HepG2 (cell line): ENCODE data around the gene CIITA. TPM values are rescaled to one million over a fixed set of nuclear protein-coding genes. Genes with fewer than 3 reads are reported as not detected.

Experiments used
- ATAC-seq: fragments of 200-7000 bp; cut with Tn5 transposase; 3 replicates; pipeline ENCODE4 v1.9.1; 2020; ENCODE audit warnings: mild to moderate bottlenecking, moderate library complexity
- BruUV-seq: library from RNA; stranded (reverse); fragments of 400-500 nt; replicated peaks from 2 replicates; lab custom pipeline; 2021; lab: Mats Ljungman, UMichigan
- CTCF ChIA-PET: fragments of 300-600 bp; formaldehyde crosslinking; extraction: SDS; loops from one replicate; lab custom pipeline; 2021; ENCODE audit warnings: low total read pairs, inconsistent platforms, low intra/inter-chr PET ratio; lab: Yijun Ruan, JAX
- POLR2A ChIA-PET: fragments of 350-600 bp; sonication (Branson Sonifier 250); formaldehyde crosslinking; loops from one replicate; lab custom pipeline; 2020; ENCODE audit warnings: antibody characterized with exemption, inconsistent platforms; lab: Yijun Ruan, JAX
- DNase-seq: peaks from one replicate; pipeline ENCODE4 v3.0.0-alpha.2; 2015; ENCODE audit warnings: low spot score
- FAIRE-seq: peaks from 3 replicates; lab custom pipeline; 2011; peaks lifted over from hg19 to GRCh38; lab: Jason Lieb, UNC
- H2AFZ ChIP-seq: one replicate; pipeline ENCODE4 v1.6.1; 2011; ENCODE audit warnings: low read length, inconsistent platforms
- H3K27ac ChIP-seq: fragments of 300-600 bp; 3 replicates; pipeline ENCODE4 v1.8.0; 2011; ENCODE audit warnings: mixed run types, mild to moderate bottlenecking, mixed read lengths, low read length, inconsistent platforms; ENCODE audit not compliant: insufficient read depth; ENCODE audit errors: extremely low read length
- H3K27me3 ChIP-seq, 2 experiments: fragments of 200-600 bp in 1 of 2; 2 replicates in 1 of 2; 3 replicates in 1 of 2; pipeline versions ENCODE4 v1.6.0 to v1.8.0; 2011; ENCODE audit warnings: low read length in 2 of 2, mild to moderate bottlenecking in 2 of 2, moderate library complexity in 2 of 2, inconsistent platforms in 1 of 2; ENCODE audit not compliant: insufficient read depth in 2 of 2, control insufficient read depth in 1 of 2
- H3K36me3 ChIP-seq, 2 experiments: fragments of 200-600 bp in 1 of 2; replicated peaks in 1 of 2; 2 replicates in 1 of 2; 3 replicates in 1 of 2; pipeline versions ENCODE4 v1.5.1 to v1.8.0; 2011; ENCODE audit warnings: low read length in 2 of 2, inconsistent platforms in 1 of 2; ENCODE audit not compliant: insufficient read depth in 2 of 2, control insufficient read depth in 1 of 2
- H3K4me1 ChIP-seq: 2 replicates; pipeline ENCODE4 v1.5.1; 2012; ENCODE audit warnings: low read length, inconsistent platforms; ENCODE audit not compliant: insufficient read depth
- H3K4me2 ChIP-seq: 2 replicates; pipeline ENCODE4 v1.6.0; 2011; ENCODE audit warnings: low read depth, low read length, inconsistent platforms
- H3K4me3 ChIP-seq, 3 experiments: fragments of 200-600 bp in 1 of 3; sonication (generic), shearing (Covaris generic) in 1 of 3; replicated peaks in 1 of 3; 2 replicates each; pipeline ENCODE4 v1.5.1; 2011 to 2016; ENCODE audit warnings: low read length in 3 of 3, inconsistent platforms in 2 of 3, low read depth in 2 of 3, mild to moderate bottlenecking in 2 of 3, control low read depth in 1 of 3, mixed read lengths in 1 of 3; ENCODE audit not compliant: insufficient read depth in 1 of 3
- H3K79me2 ChIP-seq: one replicate; pipeline ENCODE4 v1.6.1; 2011; ENCODE audit warnings: low read length, inconsistent platforms; ENCODE audit not compliant: insufficient read depth
- H3K9ac ChIP-seq: 2 replicates; pipeline ENCODE4 v1.6.0; 2011; ENCODE audit warnings: mild to moderate bottlenecking, low read depth, low read length, inconsistent platforms; ENCODE audit not compliant: insufficient read depth
- H3K9me3 ChIP-seq: 2 replicates; pipeline ENCODE4 v1.5.1; 2012; ENCODE audit warnings: mild to moderate bottlenecking, low read length
- H4K20me1 ChIP-seq: 2 replicates; pipeline ENCODE4 v1.6.0; 2011; ENCODE audit warnings: inconsistent platforms, mild to moderate bottlenecking, low read length, moderate library complexity; ENCODE audit not compliant: insufficient read depth
- FOXA1 ChIP-seq, 2 experiments: fragments of 450-650 bp in 1 of 2; sonication (generic) in 1 of 2; formaldehyde crosslinking in 1 of 2; IDR thresholded peaks; 2 replicates each; pipeline versions ENCODE4 v1.4.0 to v1.6.1; 2016 to 2020; ENCODE audit warnings: missing genetic modification reagents in 1 of 2
- FOXP1 ChIP-seq, 2 experiments: fragments of 450-650 bp in 1 of 2; IDR thresholded peaks; 2 replicates each; pipeline ENCODE4 v1.6.1; 2017 to 2018; ENCODE audit warnings: antibody characterized with exemption in 1 of 2
- IKZF4 ChIP-seq: sonication (generic); formaldehyde crosslinking; IDR thresholded peaks from 2 replicates; pipeline ENCODE4 v1.5.1; 2020; ENCODE audit warnings: borderline replicate concordance, mild to moderate bottlenecking, low read depth, missing genetic modification reagents; ENCODE audit errors: not compliant biosample characterization
- ISL2 ChIP-seq: sonication (generic); formaldehyde crosslinking; IDR thresholded peaks from 2 replicates; pipeline ENCODE4 v1.5.0; 2020; ENCODE audit warnings: missing genetic modification reagents
- KLF12 ChIP-seq: sonication (generic); formaldehyde crosslinking; IDR thresholded peaks from 2 replicates; pipeline ENCODE4 v1.4.0; 2020; ENCODE audit warnings: missing genetic modification reagents, borderline replicate concordance
- MED1 ChIP-seq: sonication (generic); formaldehyde crosslinking; IDR thresholded peaks from 2 replicates; pipeline ENCODE4 v1.4.0; 2020; ENCODE audit warnings: missing genetic modification reagents
- MED8 ChIP-seq: sonication (generic); formaldehyde crosslinking; IDR thresholded peaks from 2 replicates; pipeline ENCODE4 v1.8.1; 2023; ENCODE audit warnings: mild to moderate bottlenecking, missing genetic modification reagents; ENCODE audit not compliant: insufficient replicate concordance
- MTF1 ChIP-seq: sonication (generic); formaldehyde crosslinking; IDR thresholded peaks from 2 replicates; pipeline ENCODE4 v1.5.0; 2020; ENCODE audit warnings: missing genetic modification reagents
- NBN ChIP-seq: fragments of 450-650 bp; conservative IDR thresholded peaks from 2 replicates; pipeline ENCODE4 v1.6.1; 2017
- NONO ChIP-seq, 2 experiments: fragments of 450-650 bp in 1 of 2; sonication (generic) in 1 of 2; formaldehyde crosslinking in 1 of 2; IDR thresholded peaks in 1 of 2; conservative IDR thresholded peaks in 1 of 2; 2 replicates each; pipeline versions ENCODE4 v1.6.1 to v1.8.0; 2017 to 2022; ENCODE audit warnings: mild to moderate bottlenecking in 1 of 2, missing genetic modification reagents in 1 of 2, moderate library complexity in 1 of 2
- RAD51 ChIP-seq: fragments of 450-650 bp; IDR thresholded peaks from 2 replicates; pipeline ENCODE4 v1.6.1; 2016; ENCODE audit warnings: borderline replicate concordance
- RFXAP ChIP-seq: sonication (generic); formaldehyde crosslinking; IDR thresholded peaks from 2 replicates; pipeline ENCODE4 v1.4.0; 2020; ENCODE audit warnings: missing genetic modification reagents, borderline replicate concordance
- TCF7 ChIP-seq: sonication (generic); IDR thresholded peaks from 2 replicates; pipeline ENCODE4 v1.6.1; 2016; ENCODE audit warnings: antibody characterized with exemption, low read depth
- TEAD3 ChIP-seq: optimal IDR thresholded peaks from 2 replicates; pipeline ENCODE3; 2016; ENCODE audit warnings: borderline replicate concordance
- TP53 ChIP-seq: sonication (generic); formaldehyde crosslinking; conservative IDR thresholded peaks from 2 replicates; pipeline ENCODE4 v1.4.0; 2020; ENCODE audit warnings: missing genetic modification reagents
- XRCC5 ChIP-seq: fragments of 200-400 bp; formaldehyde crosslinking; optimal IDR thresholded peaks from 2 replicates; pipeline ENCODE3; 2017; ENCODE audit warnings: mild to moderate bottlenecking, low read length
- ZKSCAN1 ChIP-seq: fragments of 150-350 bp; IDR thresholded peaks from 2 replicates; pipeline ENCODE4 v1.6.1; 2014; ENCODE audit warnings: low read length
- ZNF256 ChIP-seq: sonication (generic); formaldehyde crosslinking; conservative IDR thresholded peaks from 2 replicates; pipeline ENCODE4 v1.4.0; 2020; ENCODE audit warnings: missing genetic modification reagents
- ZNF274 ChIP-seq: sonication (generic); formaldehyde crosslinking; IDR thresholded peaks from 2 replicates; pipeline ENCODE4 v1.5.1; 2020; ENCODE audit warnings: mild to moderate bottlenecking, missing genetic modification reagents
- ZNF335 ChIP-seq: sonication (generic); formaldehyde crosslinking; IDR thresholded peaks from 2 replicates; pipeline ENCODE4 v1.4.0; 2020; ENCODE audit warnings: missing genetic modification reagents
- in situ Hi-C: cut with HindIII; loops from 2 replicates; pipeline ENCODE4 v1.10.0; 2017; ENCODE audit warnings: low pct_unique_long_range_greater_than_20kb; ENCODE audit not compliant: extremely low pct_ligation_motif_present
- intact Hi-C: fragments of 100-400 bp; cut with micrococcal nuclease; formaldehyde crosslinking; loops from one replicate; pipeline ENCODE4 v1.10.0; 2022; ENCODE audit not compliant: unreplicated experiment
- polyA plus RNA-seq, 8 experiments: library from polyadenylated mRNA; depleted of rRNA in 3 of 8; stranded (reverse) in 7 of 8; unstranded in 1 of 8; fragments of >200 nt; fragmentation: Illumina TruSeq in 4 of 8; extraction: Trizol in 4 of 8; gene quantifications; 2 replicates each; pipeline versions ENCODE4 v1.2.1 to v1.2.3, GENCODE V29; 2011 to 2016; ENCODE audit warnings: low read depth in 4 of 8, missing spikeins in 1 of 8, mixed read lengths in 1 of 8; ENCODE audit not compliant: insufficient read depth in 1 of 8
- total RNA-seq, 5 experiments: library from RNA; depleted of rRNA; stranded (reverse); fragments of >200 nt; fragmentation: Illumina TruSeq; extraction: Trizol; gene quantifications; 2 replicates each; pipeline ENCODE4 v1.2.3, GENCODE V29; 2016; ENCODE audit warnings: low read depth in 1 of 5
- TF ChIP-seq, protein P1 (sequence below): sonication (generic); formaldehyde crosslinking; IDR thresholded peaks from 2 replicates; pipeline ENCODE4 v1.4.0; 2020; ENCODE audit warnings: missing genetic modification reagents
- TF ChIP-seq, protein P2 (sequence below): conservative IDR thresholded peaks from 2 replicates; pipeline ENCODE4 v1.6.1; 2018; ENCODE audit warnings: missing genetic modification reagents
- TF ChIP-seq, protein P3 (sequence below): sonication (generic); formaldehyde crosslinking; IDR thresholded peaks from 2 replicates; pipeline ENCODE4 v1.4.0; 2020; ENCODE audit warnings: missing genetic modification reagents

The CIITA gene
- total and polyA plus RNA-seq, 2 of the 13 experiments (the other 11 are each of a cell fraction or from before 2014, with no cell fraction given): 0.08 to 0.09 TPM

DNA sequence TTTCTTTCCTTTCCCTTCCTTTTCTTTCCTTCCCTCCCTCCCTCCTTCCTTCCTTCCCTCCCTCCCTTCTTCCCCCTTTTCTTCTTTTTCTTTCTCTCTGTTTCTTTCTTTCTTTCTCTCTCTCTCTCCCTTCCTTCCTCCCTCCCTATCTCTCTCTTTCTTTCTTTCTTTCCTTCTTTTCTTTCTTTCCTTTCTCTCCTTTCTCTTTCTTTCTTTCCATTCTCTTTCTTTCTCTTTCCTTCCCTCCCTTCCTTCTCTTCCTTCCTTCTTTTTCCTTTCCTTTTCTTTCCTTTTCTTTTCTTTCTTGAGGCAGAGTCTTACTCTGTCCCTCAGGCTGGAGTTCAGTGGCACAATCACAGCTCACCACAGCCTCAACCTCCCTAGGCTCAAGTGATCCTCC lies 34.3 kb downstream of the CIITA start:
- H3K79me2 ChIP-seq: no peaks in the 10 kb centered on the region
- H4K20me1 ChIP-seq: no peaks in the 10 kb centered on the region
- H3K4me1 ChIP-seq: peaks cover 8% of the 10 kb centered on the region
- no peak overlapping the region for H3K27ac ChIP-seq
- DNase-seq (no peak), ATAC-seq (no peak), FAIRE-seq (no peak)
- H3K36me3 ChIP-seq: no peaks in the 10 kb centered on the region
- H2AFZ ChIP-seq: no peak overlapping the region
- TF ChIP-seq FOXA1 (IDR thresholded peaks at IDR 0.05) (no peak), FOXA1 (CRISPR knock-in tag; IDR thresholded peaks at IDR 0.05) (no peak), MED1 (no peak), IKZF4 (CRISPR knock-in tag) (no peak), MED8 (CRISPR knock-in tag) (no peak), KLF12 (CRISPR knock-in tag) (no peak), RAD51 (0 out of 2 replicates have a peak, but pooled peaks have one; percentile 21), ZNF274 (no peak), ISL2 (no peak), ZNF256 (CRISPR knock-in tag) (no peak), ZNF335 (CRISPR knock-in tag) (no peak), NONO (IDR thresholded peaks at IDR 0.05) (0 out of 2 replicates have a peak, but pooled peaks have one; percentile 67), NONO (CRISPR knock-in tag; conservative IDR thresholded peaks at IDR 0.05) (no peak), RFXAP (CRISPR knock-in tag) (no peak), TEAD3 (CRISPR knock-in tag) (no peak), NBN (no peak), TCF7 (no peak), MTF1 (CRISPR knock-in tag) (no peak), ZKSCAN1 (no peak), XRCC5 (no peak), TP53 (CRISPR knock-in tag) (no peak), FOXP1 (IDR thresholded peaks at IDR 0.05) (peak; percentile 8; the same call in 1 of the 2 replicates), FOXP1 (CRISPR knock-in tag; IDR thresholded peaks at IDR 0.05) (no peak)
- TF ChIP-seq, protein P1, sequence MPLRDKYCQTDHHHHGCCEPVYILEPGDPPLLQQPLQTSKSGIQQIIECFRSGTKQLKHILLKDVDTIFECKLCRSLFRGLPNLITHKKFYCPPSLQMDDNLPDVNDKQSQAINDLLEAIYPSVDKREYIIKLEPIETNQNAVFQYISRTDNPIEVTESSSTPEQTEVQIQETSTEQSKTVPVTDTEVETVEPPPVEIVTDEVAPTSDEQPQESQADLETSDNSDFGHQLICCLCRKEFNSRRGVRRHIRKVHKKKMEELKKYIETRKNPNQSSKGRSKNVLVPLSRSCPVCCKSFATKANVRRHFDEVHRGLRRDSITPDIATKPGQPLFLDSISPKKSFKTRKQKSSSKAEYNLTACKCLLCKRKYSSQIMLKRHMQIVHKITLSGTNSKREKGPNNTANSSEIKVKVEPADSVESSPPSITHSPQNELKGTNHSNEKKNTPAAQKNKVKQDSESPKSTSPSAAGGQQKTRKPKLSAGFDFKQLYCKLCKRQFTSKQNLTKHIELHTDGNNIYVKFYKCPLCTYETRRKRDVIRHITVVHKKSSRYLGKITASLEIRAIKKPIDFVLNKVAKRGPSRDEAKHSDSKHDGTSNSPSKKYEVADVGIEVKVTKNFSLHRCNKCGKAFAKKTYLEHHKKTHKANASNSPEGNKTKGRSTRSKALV (CRISPR knock-in tag): no peak
- TF ChIP-seq, protein P2, sequence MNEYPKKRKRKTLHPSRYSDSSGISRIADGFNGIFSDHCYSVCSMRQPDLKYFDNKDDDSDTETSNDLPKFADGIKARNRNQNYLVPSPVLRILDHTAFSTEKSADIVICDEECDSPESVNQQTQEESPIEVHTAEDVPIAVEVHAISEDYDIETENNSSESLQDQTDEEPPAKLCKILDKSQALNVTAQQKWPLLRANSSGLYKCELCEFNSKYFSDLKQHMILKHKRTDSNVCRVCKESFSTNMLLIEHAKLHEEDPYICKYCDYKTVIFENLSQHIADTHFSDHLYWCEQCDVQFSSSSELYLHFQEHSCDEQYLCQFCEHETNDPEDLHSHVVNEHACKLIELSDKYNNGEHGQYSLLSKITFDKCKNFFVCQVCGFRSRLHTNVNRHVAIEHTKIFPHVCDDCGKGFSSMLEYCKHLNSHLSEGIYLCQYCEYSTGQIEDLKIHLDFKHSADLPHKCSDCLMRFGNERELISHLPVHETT (CRISPR knock-in tag): no peak
- TF ChIP-seq, protein P3, sequence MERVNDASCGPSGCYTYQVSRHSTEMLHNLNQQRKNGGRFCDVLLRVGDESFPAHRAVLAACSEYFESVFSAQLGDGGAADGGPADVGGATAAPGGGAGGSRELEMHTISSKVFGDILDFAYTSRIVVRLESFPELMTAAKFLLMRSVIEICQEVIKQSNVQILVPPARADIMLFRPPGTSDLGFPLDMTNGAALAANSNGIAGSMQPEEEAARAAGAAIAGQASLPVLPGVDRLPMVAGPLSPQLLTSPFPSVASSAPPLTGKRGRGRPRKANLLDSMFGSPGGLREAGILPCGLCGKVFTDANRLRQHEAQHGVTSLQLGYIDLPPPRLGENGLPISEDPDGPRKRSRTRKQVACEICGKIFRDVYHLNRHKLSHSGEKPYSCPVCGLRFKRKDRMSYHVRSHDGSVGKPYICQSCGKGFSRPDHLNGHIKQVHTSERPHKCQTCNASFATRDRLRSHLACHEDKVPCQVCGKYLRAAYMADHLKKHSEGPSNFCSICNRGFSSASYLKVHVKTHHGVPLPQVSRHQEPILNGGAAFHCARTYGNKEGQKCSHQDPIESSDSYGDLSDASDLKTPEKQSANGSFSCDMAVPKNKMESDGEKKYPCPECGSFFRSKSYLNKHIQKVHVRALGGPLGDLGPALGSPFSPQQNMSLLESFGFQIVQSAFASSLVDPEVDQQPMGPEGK (CRISPR knock-in tag): no peak
- in situ Hi-C loops: no loop called here
- ChIA-PET POLR2A (no interaction called here), CTCF (no interaction called here)
- no peak overlapping the region for H3K4me2 ChIP-seq
- no peaks in the 10 kb centered on the region for H3K9me3 ChIP-seq
- no peak overlapping the region for H3K4me3 ChIP-seq
- no peak overlapping the region for H3K9ac ChIP-seq
- peaks cover 0 to 18% of the 10 kb centered on the region in 2 experiments; a peak in 3 of 5 replicates for H3K27me3 ChIP-seq
- BruUV-seq: no TSS peak
- intact Hi-C loops: no loop called here
